Stomach smooth muscle (tissue), 2 donors: ENCODE measurements around the gene CREM.
"Not testable (repeated sequence)": the region's sequence is repeated elsewhere in the genome, so short reads cannot be mapped to it uniquely, and the experiment has no call there.

Source experiments
- H3K27ac ChIP-seq: one replicate; pipeline ENCODE4 v1.7.0; 2013; ENCODE audit warnings: mild to moderate bottlenecking, low read length, inconsistent platforms
- H3K27me3 ChIP-seq, 2 donors: one replicate each; pipeline ENCODE4 v1.7.0; 2013; ENCODE audit warnings: low read length in 2 of 2; ENCODE audit not compliant: insufficient read depth in 2 of 2, control insufficient read depth in 1 of 2
- H3K36me3 ChIP-seq, 2 donors: one replicate each; pipeline ENCODE4 v1.7.0; 2013; ENCODE audit warnings: low read length in 2 of 2; ENCODE audit not compliant: control insufficient read depth in 2 of 2, insufficient read depth in 2 of 2
- H3K4me1 ChIP-seq: one replicate; pipeline ENCODE4 v1.7.0; 2013; ENCODE audit warnings: low read length; ENCODE audit not compliant: control insufficient read depth, insufficient read depth
- H3K4me3 ChIP-seq, 2 donors: one replicate each; pipeline ENCODE4 v1.7.0; 2013; ENCODE audit warnings: low read length in 2 of 2
- H3K9ac ChIP-seq, 2 donors: one replicate each; pipeline ENCODE4 v1.7.0; 2013; ENCODE audit warnings: low read length in 2 of 2, mild to moderate bottlenecking in 1 of 2
- H3K9me3 ChIP-seq, 2 donors: one replicate each; pipeline ENCODE4 v1.7.0; 2013; ENCODE audit warnings: low read length in 2 of 2; ENCODE audit not compliant: control insufficient read depth in 2 of 2
- donor health status: healthy.
- donor health status: Pancreatic carcinoma.

The CREM gene

GRCh38 chr10:35126530-35127288, at the start of gene CREM:
Gene CREM (plus strand): TSS chr10:35126846. CDS start chr10:35137836, 10,990 bp downstream.
- Histone ChIP-seq H3K27me3 (no peaks in the 10 kb centered on the region), H3K4me3 (peak within 1 kb of the TSS; percentile 69 to 93), H3K9ac (peak within 1 kb of the TSS; percentile 90 to 99), H3K36me3 (no peaks in the 10 kb centered on the region), H3K27ac (peak within 1 kb of the TSS; percentile 100), H3K4me1 (no peaks in the 10 kb centered on the region), H3K9me3 (no peaks in the 10 kb centered on the region)

GRCh38 chr10:35079265-35079664, 47.4 kb upstream of the CREM start:
- Histone ChIP-seq H3K27ac (no peak overlapping the region), H3K36me3 (no peaks in the 10 kb centered on the region), H3K27me3 (no peaks in the 10 kb centered on the region), H3K4me1 (no peaks in the 10 kb centered on the region), H3K4me3 (no peak overlapping the region), H3K9ac (no peak overlapping the region), H3K9me3 (peaks cover 0 to 4% of the 10 kb centered on the region in 2 donors)

GRCh38 chr10:35079763-35080162, 46.9 kb upstream of the CREM start:
- Histone ChIP-seq H3K27ac (no peak overlapping the region), H3K4me1 (no peaks in the 10 kb centered on the region), H3K27me3 (no peaks in the 10 kb centered on the region), H3K9ac (no peak overlapping the region), H3K9me3 (peaks cover 0 to 4% of the 10 kb centered on the region in 2 donors), H3K4me3 (no peak overlapping the region), H3K36me3 (no peaks in the 10 kb centered on the region)

GRCh38 chr10:35080261-35080660, 46.4 kb upstream of the CREM start:
- not testable (repeated sequence) for H3K27ac ChIP-seq, H3K4me3 ChIP-seq, H3K9ac ChIP-seq, H3K4me1 ChIP-seq, H3K36me3 ChIP-seq, H3K27me3 ChIP-seq, H3K9me3 ChIP-seq

GRCh38 chr10:35083242-35083641, 43.4 kb upstream of the CREM start:
- Histone ChIP-seq H3K27ac (no peak overlapping the region), H3K9me3 (peaks cover 0 to 4% of the 10 kb centered on the region in 2 donors), H3K36me3 (no peaks in the 10 kb centered on the region), H3K9ac (no peak overlapping the region), H3K27me3 (no peaks in the 10 kb centered on the region), H3K4me1 (peaks cover 5% of the 10 kb centered on the region), H3K4me3 (no peak overlapping the region)

GRCh38 chr10:35089611-35090161, 37.0 kb upstream of the CREM start:
- H3K36me3 ChIP-seq = no peaks in the 10 kb centered on the region
- no peaks in the 10 kb centered on the region for H3K27me3 ChIP-seq
- H3K9me3 ChIP-seq = no peaks in the 10 kb centered on the region
- peak overlapping the region; percentile 58 to 80 for H3K9ac ChIP-seq
- peaks cover 22% of the 10 kb centered on the region for H3K4me1 ChIP-seq
- H3K4me3 ChIP-seq = peak overlapping the region; percentile 94 to 98
- peak overlapping the region; percentile 11 for H3K27ac ChIP-seq

GRCh38 chr10:35090162-35090954, 36.3 kb upstream of the CREM start, which contains the start of gene CUL2:
Gene CUL2 (minus strand): TSS chr10:35090341. CDS start chr10:35071317, 19,024 bp downstream.
- no peaks in the 10 kb centered on the region for H3K9me3 ChIP-seq
- peak within 1 kb of the TSS; percentile 87 for H3K27ac ChIP-seq
- peak within 1 kb of the TSS; percentile 58 to 83 for H3K9ac ChIP-seq
- no peaks in the 10 kb centered on the region for H3K36me3 ChIP-seq
- no peaks in the 10 kb centered on the region for H3K27me3 ChIP-seq
- peaks cover 22% of the 10 kb centered on the region for H3K4me1 ChIP-seq
- H3K4me3 ChIP-seq = peak within 1 kb of the TSS; percentile 94 to 98

- H3K4me3 ChIP-seq = no peak overlapping the region
- no peaks in the 10 kb centered on the region for H3K36me3 ChIP-seq
- no peaks in the 10 kb centered on the region for H3K9me3 ChIP-seq
- no peaks in the 10 kb centered on the region for H3K27me3 ChIP-seq
- no peak overlapping the region for H3K27ac ChIP-seq
- no peak overlapping the region for H3K9ac ChIP-seq
- H3K4me1 ChIP-seq = peaks cover 22% of the 10 kb centered on the region
Measured at GRCh38 chr10:35091994-35092790, 34.5 kb upstream of the CREM start.

- H3K27me3 ChIP-seq = peaks cover 0 to 3% of the 10 kb centered on the region in 2 donors
- H3K9me3 ChIP-seq = no peaks in the 10 kb centered on the region
- no peaks in the 10 kb centered on the region for H3K36me3 ChIP-seq
- H3K4me1 ChIP-seq = peaks cover 17% of the 10 kb centered on the region
- no peak overlapping the region for H3K27ac ChIP-seq
- no peak overlapping the region for H3K4me3 ChIP-seq
- no peak overlapping the region for H3K9ac ChIP-seq
Measured at GRCh38 chr10:35092851-35093250, 33.8 kb upstream of the CREM start.

GRCh38 chr10:35096312-35096711, 30.3 kb upstream of the CREM start:
- no peak overlapping the region for H3K27ac ChIP-seq
- H3K9me3 ChIP-seq = no peaks in the 10 kb centered on the region
- no peaks in the 10 kb centered on the region for H3K4me1 ChIP-seq
- no peak overlapping the region for H3K4me3 ChIP-seq
- peaks cover 0 to 3% of the 10 kb centered on the region in 2 donors for H3K27me3 ChIP-seq
- H3K36me3 ChIP-seq = no peaks in the 10 kb centered on the region
- H3K9ac ChIP-seq = no peak overlapping the region
